HepG2 (cell line): ENCODE results near the gene PSD4. TPM values are rescaled to one million over a fixed set of nuclear protein-coding genes. Genes with fewer than 3 reads are reported as not detected.

Source experiments
- ERF ChIP-seq: IDR thresholded peaks from 2 replicates; pipeline ENCODE4 v1.6.1; 2018; ENCODE audit warnings: missing biosample characterization, missing genetic modification reagents
- FOXJ3 ChIP-seq: sonication (generic); formaldehyde crosslinking; IDR thresholded peaks from 2 replicates; pipeline ENCODE4 v1.4.0; 2020; ENCODE audit warnings: missing genetic modification reagents, mild to moderate bottlenecking, borderline replicate concordance
- HNF1B ChIP-seq: sonication (generic); formaldehyde crosslinking; IDR thresholded peaks from 2 replicates; pipeline ENCODE4 v1.5.1; 2020; ENCODE audit warnings: mild to moderate bottlenecking, moderate library complexity, missing genetic modification reagents
- MEIS1 ChIP-seq: sonication (generic); formaldehyde crosslinking; IDR thresholded peaks from 2 replicates; pipeline ENCODE4 v1.9.0; 2021; ENCODE audit warnings: mild to moderate bottlenecking, missing genetic modification reagents, moderate library complexity, borderline replicate concordance
- NR2F6 ChIP-seq, 2 experiments: IDR thresholded peaks; 2 replicates each; pipeline ENCODE4 v1.6.1; 2016; ENCODE audit warnings: antibody characterized with exemption in 1 of 2, mild to moderate bottlenecking in 1 of 2
- ONECUT2 ChIP-seq: sonication (generic); formaldehyde crosslinking; IDR thresholded peaks from 2 replicates; pipeline ENCODE4 v1.4.0; 2020; ENCODE audit warnings: missing genetic modification reagents
- PAX8 ChIP-seq: sonication (generic); formaldehyde crosslinking; IDR thresholded peaks from 2 replicates; pipeline ENCODE4 v1.8.0; 2022; ENCODE audit warnings: mild to moderate bottlenecking, missing genetic modification reagents, borderline replicate concordance
- TBP ChIP-seq: sonication (generic); formaldehyde crosslinking; IDR thresholded peaks from 2 replicates; pipeline ENCODE4 v1.5.0; 2020; ENCODE audit warnings: missing genetic modification reagents
- TBX2 ChIP-seq: sonication (generic); formaldehyde crosslinking; IDR thresholded peaks from 2 replicates; pipeline ENCODE4 v1.5.0; 2020; ENCODE audit warnings: missing genetic modification reagents, mild to moderate bottlenecking, borderline replicate concordance
- ZMYM2 ChIP-seq: sonication (generic); formaldehyde crosslinking; IDR thresholded peaks from 2 replicates; pipeline ENCODE4 v1.8.0; 2022; ENCODE audit warnings: mild to moderate bottlenecking, missing genetic modification reagents
- ZMYM4 ChIP-seq: sonication (generic); formaldehyde crosslinking; IDR thresholded peaks from 2 replicates; pipeline ENCODE4 v1.8.1; 2023; ENCODE audit warnings: mild to moderate bottlenecking, missing genetic modification reagents
- ZNF331 ChIP-seq: sonication (generic); formaldehyde crosslinking; IDR thresholded peaks from 2 replicates; pipeline ENCODE4 v1.4.0; 2020; ENCODE audit warnings: missing genetic modification reagents
- ZSCAN31 ChIP-seq: sonication (generic); formaldehyde crosslinking; IDR thresholded peaks from 2 replicates; pipeline ENCODE4 v1.5.0; 2020; ENCODE audit warnings: low read depth, mild to moderate bottlenecking, missing genetic modification reagents
- polyA plus RNA-seq, 8 experiments: library from polyadenylated mRNA; depleted of rRNA in 3 of 8; stranded (reverse) in 7 of 8; unstranded in 1 of 8; fragments of >200 nt; fragmentation: Illumina TruSeq in 4 of 8; extraction: Trizol in 4 of 8; gene quantifications; 2 replicates each; pipeline versions ENCODE4 v1.2.1 to v1.2.3, GENCODE V29; 2011 to 2016; ENCODE audit warnings: low read depth in 4 of 8, missing spikeins in 1 of 8, mixed read lengths in 1 of 8; ENCODE audit not compliant: insufficient read depth in 1 of 8
- total RNA-seq, 5 experiments: library from RNA; depleted of rRNA; stranded (reverse); fragments of >200 nt; fragmentation: Illumina TruSeq; extraction: Trizol; gene quantifications; 2 replicates each; pipeline ENCODE4 v1.2.3, GENCODE V29; 2016; ENCODE audit warnings: low read depth in 1 of 5
- TF ChIP-seq, protein P1 (sequence below), 2 experiments: sonication (generic) in 1 of 2; formaldehyde crosslinking in 1 of 2; IDR thresholded peaks; 2 replicates each; pipeline versions ENCODE4 v1.4.0 to v1.6.1; 2016 to 2020; ENCODE audit warnings: borderline replicate concordance in 1 of 2, low read depth in 1 of 2, mild to moderate bottlenecking in 1 of 2, missing genetic modification reagents in 1 of 2
- TF ChIP-seq, protein P2 (sequence below): sonication (generic); formaldehyde crosslinking; IDR thresholded peaks from 2 replicates; pipeline ENCODE4 v1.4.0; 2020; ENCODE audit warnings: missing genetic modification reagents

The PSD4 gene
- total and polyA plus RNA-seq, 2 of the 13 experiments (the other 11 are each of a cell fraction or from before 2014, with no cell fraction given) = 5.8 to 9.4 TPM

DNA sequence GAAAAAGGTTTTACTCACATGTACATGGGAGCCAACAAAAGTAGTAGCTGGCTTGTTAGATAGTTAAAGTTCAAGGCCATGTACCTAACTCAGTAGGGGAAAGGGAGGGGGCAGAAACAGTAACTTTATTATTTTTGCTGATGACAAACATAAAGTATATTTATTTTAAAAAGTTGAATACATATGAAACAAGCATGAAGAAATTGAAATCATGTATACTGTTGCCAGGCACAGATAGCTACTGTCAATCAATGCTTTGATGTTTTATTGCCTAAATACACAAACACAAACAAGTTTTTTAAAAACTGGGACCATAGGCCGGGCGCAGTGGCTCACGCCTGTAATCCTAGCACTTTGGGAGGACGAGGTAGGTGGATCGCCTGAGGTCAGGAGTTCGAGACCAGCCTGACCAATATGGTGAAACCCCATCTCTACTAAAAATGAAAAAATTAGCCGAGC lies 7.6 kb upstream of the PSD4 start (continued):
- TF ChIP-seq, protein P1, sequence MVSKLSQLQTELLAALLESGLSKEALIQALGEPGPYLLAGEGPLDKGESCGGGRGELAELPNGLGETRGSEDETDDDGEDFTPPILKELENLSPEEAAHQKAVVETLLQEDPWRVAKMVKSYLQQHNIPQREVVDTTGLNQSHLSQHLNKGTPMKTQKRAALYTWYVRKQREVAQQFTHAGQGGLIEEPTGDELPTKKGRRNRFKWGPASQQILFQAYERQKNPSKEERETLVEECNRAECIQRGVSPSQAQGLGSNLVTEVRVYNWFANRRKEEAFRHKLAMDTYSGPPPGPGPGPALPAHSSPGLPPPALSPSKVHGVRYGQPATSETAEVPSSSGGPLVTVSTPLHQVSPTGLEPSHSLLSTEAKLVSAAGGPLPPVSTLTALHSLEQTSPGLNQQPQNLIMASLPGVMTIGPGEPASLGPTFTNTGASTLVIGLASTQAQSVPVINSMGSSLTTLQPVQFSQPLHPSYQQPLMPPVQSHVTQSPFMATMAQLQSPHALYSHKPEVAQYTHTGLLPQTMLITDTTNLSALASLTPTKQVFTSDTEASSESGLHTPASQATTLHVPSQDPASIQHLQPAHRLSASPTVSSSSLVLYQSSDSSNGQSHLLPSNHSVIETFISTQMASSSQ (IDR thresholded peaks at IDR 0.05; ENCODE audit: low read depth) = 0 out of 2 replicates have a peak, but pooled peaks have one; percentile 9
- TF ChIP-seq, protein P1 (CRISPR knock-in tag; IDR thresholded peaks at IDR 0.05; ENCODE audit: borderline replicate concordance) = no peak
- no peak for TF ChIP-seq ZMYM4 (CRISPR knock-in tag)
- peak; percentile 76 for TF ChIP-seq NR2F6 (IDR thresholded peaks at IDR 0.05)
- TF ChIP-seq NR2F6 (CRISPR knock-in tag; IDR thresholded peaks at IDR 0.05) = peak; percentile 76
- no peak for TF ChIP-seq ZSCAN31
- no peak for TF ChIP-seq ERF (CRISPR knock-in tag)
- 0 out of 2 replicates have a peak, but pooled peaks have one; percentile 28 for TF ChIP-seq TBX2 (CRISPR knock-in tag)
- TF ChIP-seq, protein P2, sequence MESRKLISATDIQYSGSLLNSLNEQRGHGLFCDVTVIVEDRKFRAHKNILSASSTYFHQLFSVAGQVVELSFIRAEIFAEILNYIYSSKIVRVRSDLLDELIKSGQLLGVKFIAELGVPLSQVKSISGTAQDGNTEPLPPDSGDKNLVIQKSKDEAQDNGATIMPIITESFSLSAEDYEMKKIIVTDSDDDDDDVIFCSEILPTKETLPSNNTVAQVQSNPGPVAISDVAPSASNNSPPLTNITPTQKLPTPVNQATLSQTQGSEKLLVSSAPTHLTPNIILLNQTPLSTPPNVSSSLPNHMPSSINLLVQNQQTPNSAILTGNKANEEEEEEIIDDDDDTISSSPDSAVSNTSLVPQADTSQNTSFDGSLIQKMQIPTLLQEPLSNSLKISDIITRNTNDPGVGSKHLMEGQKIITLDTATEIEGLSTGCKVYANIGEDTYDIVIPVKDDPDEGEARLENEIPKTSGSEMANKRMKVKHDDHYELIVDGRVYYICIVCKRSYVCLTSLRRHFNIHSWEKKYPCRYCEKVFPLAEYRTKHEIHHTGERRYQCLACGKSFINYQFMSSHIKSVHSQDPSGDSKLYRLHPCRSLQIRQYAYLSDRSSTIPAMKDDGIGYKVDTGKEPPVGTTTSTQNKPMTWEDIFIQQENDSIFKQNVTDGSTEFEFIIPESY (CRISPR knock-in tag) = no peak
- no peak for TF ChIP-seq TBP (CRISPR knock-in tag)
- no peak for TF ChIP-seq PAX8 (CRISPR knock-in tag)
- no peak for TF ChIP-seq ONECUT2
- TF ChIP-seq ZNF331 (CRISPR knock-in tag) = peak; percentile 9; the same call in 1 of the 2 replicates
- TF ChIP-seq ZMYM2 (CRISPR knock-in tag) = no peak
- no peak for TF ChIP-seq HNF1B (CRISPR knock-in tag)
- TF ChIP-seq MEIS1 (CRISPR knock-in tag) = no peak
- no peak for TF ChIP-seq FOXJ3
